Measurements from ENCODE around the gene NEK1.
A peak's percentile ranks its signal among the peaks of the same experiment; 100 is the strongest.
"Not testable (repeated sequence)": the region's sequence is repeated elsewhere in the genome, so short reads cannot be mapped to it uniquely, and the experiment has no call there.

The NEK1 gene

GRCh38 chr4:169566021-169566818 lies 46.2 kb downstream of the NEK1 start:
- TF ChIP-seq, protein P1, sequence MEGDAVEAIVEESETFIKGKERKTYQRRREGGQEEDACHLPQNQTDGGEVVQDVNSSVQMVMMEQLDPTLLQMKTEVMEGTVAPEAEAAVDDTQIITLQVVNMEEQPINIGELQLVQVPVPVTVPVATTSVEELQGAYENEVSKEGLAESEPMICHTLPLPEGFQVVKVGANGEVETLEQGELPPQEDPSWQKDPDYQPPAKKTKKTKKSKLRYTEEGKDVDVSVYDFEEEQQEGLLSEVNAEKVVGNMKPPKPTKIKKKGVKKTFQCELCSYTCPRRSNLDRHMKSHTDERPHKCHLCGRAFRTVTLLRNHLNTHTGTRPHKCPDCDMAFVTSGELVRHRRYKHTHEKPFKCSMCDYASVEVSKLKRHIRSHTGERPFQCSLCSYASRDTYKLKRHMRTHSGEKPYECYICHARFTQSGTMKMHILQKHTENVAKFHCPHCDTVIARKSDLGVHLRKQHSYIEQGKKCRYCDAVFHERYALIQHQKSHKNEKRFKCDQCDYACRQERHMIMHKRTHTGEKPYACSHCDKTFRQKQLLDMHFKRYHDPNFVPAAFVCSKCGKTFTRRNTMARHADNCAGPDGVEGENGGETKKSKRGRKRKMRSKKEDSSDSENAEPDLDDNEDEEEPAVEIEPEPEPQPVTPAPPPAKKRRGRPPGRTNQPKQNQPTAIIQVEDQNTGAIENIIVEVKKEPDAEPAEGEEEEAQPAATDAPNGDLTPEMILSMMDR (IDR thresholded peaks at IDR 0.05): peak; percentile 70
- no peak for TF ChIP-seq ZFX (IDR thresholded peaks at IDR 0.05; ENCODE audit: borderline replicate concordance)
- H3K27ac ChIP-seq: no peak overlapping the region

- H3K27ac ChIP-seq: no peak overlapping the region
- no peak for TF ChIP-seq ZFX (IDR thresholded peaks at IDR 0.05; ENCODE audit: borderline replicate concordance)
- TF ChIP-seq, protein P1 (IDR thresholded peaks at IDR 0.05): no peak
Measured at GRCh38 chr4:169565606-169566005, 46.8 kb downstream of the NEK1 start.

DNA sequence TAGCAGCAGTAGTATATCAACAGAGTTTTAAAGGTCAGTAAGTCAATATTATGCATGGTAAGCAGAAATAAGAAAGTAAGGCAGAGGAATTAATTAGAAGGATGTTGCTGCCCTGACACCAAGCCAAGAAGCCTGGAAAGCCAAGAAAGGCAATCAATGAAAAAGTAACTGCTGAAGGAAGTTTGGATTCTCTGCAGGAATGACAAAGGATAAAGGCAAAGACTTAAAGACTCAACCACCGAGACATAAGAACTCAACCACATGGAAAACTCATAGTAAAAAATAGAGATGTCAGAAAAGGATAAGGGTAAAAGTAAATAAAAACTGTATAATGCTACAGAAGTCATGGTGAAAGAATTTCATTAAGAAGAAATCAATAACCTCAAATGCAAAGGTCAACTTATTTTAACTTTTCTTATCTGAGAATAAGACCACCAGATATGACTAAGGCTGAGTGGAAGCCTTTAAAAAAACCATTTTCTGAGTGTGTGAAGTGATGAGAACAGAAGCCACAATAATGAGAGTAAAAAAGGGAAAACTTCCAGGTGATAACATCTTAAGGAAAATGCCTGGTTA lies 55.2 kb downstream of the NEK1 start:
- no peak for TF ChIP-seq ZFX (IDR thresholded peaks at IDR 0.05; ENCODE audit: borderline replicate concordance)
- TF ChIP-seq, protein P1 (IDR thresholded peaks at IDR 0.05): no peak
- H3K27ac ChIP-seq: no peak overlapping the region

DNA sequence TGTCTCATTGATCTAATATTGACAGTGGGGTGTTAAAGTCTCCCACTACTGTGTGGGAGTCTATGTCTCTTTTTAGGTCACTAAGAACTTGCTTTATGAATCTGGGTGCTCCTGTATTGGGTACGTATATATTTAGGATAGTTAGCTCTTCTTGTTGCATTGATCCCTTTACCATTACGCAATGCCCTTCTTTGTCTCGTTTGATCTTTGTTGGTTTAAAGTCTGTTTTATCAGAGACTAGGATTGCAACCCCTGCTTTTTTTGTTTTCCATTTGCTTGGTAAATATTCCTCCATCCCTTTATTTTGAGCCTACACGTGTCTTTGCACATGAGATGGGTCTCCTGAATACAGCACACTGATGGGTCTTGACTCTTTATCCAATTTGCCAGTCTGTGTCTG lies 65.8 kb downstream of the NEK1 start:
- H3K27ac ChIP-seq: not testable (repeated sequence)

DNA sequence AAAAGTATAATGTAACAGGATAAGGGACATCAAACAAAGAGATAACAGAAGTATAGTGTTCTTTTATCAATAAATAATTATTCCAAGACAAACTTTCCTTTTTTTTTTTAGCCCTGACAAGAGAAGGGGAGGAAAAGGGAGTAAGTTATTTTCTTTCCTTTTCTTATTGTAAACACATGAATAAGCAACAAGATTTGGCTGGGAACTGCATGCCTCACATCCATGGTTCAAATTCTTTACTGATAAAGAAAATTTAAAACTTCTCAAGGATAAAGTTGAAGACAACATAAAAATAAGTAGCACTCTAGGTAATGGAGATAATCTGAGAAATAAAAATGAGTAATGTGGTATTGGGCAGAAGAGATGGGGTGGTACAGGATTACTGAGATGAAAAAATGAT lies 71.6 kb downstream of the NEK1 start:
- TF ChIP-seq, protein P1 (IDR thresholded peaks at IDR 0.05): no peak
- TF ChIP-seq ZFX (IDR thresholded peaks at IDR 0.05; ENCODE audit: borderline replicate concordance): no peak
- no peak overlapping the region for H3K27ac ChIP-seq

DNA sequence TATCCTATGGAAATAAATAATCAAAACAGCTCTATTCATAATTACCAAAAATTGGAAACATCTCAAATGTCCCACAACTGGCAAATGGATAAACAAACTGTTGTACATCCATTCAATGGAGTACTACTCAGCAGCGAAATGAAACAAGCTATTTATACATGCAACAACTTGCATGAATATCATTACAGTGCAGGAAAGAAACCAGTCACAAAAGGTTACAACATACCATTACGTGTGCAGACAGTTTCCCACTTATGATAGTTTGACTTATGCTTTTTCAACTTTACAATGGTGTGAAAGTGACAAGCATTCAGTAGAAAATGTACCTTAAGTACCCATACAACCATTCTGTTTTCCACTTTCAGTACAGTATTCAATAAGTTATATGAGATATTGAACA lies 82.3 kb downstream of the NEK1 start:
- H3K27ac ChIP-seq: no peak overlapping the region
- TF ChIP-seq ZFX (IDR thresholded peaks at IDR 0.05; ENCODE audit: borderline replicate concordance): no peak
- TF ChIP-seq, protein P1 (IDR thresholded peaks at IDR 0.05): no peak

DNA sequence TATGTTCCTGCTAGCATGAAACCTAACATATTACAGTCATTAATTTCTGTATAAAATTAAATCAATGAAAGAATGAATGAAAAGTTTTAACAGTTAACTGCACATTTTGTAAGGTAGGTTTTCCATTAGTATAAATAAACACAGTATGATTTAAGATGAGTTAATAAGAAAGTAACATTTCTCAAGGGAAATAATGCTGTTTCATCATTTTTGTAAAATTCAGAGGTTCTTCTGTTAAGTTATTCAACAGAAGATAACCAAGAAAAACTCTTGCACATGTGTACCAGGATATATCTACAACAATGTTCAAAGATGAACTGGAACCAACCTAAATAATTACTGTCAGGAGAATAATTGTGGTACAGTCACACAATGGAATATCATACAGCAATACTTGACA lies 88.6 kb downstream of the NEK1 start:
- TF ChIP-seq, protein P1 (IDR thresholded peaks at IDR 0.05): no peak
- TF ChIP-seq ZFX (IDR thresholded peaks at IDR 0.05; ENCODE audit: borderline replicate concordance): no peak
- no peak overlapping the region for H3K27ac ChIP-seq
